ENCODE measurements around the gene ZMYND19.
A peak's percentile ranks its signal among the peaks of the same experiment; 100 is the strongest.
"Not testable (repeated sequence)": the region's sequence is repeated elsewhere in the genome, so short reads cannot be mapped to it uniquely, and the experiment has no call there.

Gene ZMYND19

GRCh38 chr9:137622211-137622610 lies 31.9 kb upstream of the ZMYND19 start:
- H3K4me2 ChIP-seq (ENCODE audit: low read length); H3K9me3 ChIP-seq (replicated peaks; ENCODE audit: low read length); H3K36me3 ChIP-seq (ENCODE audit: insufficient read depth, low read length); H3K9ac ChIP-seq (ENCODE audit: low read depth, low read length); H3K27me3 ChIP-seq (ENCODE audit: control insufficient read depth, insufficient read depth, low read length); H3K4me3 ChIP-seq (ENCODE audit: low read length): not testable (repeated sequence)
- peaks cover 20% of the 10 kb centered on the region for H3K4me1 ChIP-seq (ENCODE audit: control insufficient read depth, insufficient read depth, low read length)

- Histone ChIP-seq H3K27me3 (ENCODE audit: control insufficient read depth, insufficient read depth, low read length) (no peaks in the 10 kb centered on the region), H3K36me3 (ENCODE audit: insufficient read depth, low read length) (peaks cover 10% of the 10 kb centered on the region), H3K9me3 (replicated peaks; ENCODE audit: low read length) (no peaks in the 10 kb centered on the region), H3K4me2 (ENCODE audit: low read length) (peak overlapping the region; percentile 81), H3K4me3 (ENCODE audit: low read length) (peak overlapping the region; percentile 11), H3K9ac (ENCODE audit: low read depth, low read length) (no peak overlapping the region), H3K4me1 (ENCODE audit: control insufficient read depth, insufficient read depth, low read length) (peaks cover 20% of the 10 kb centered on the region)
Observed at GRCh38 chr9:137621131-137621757, 30.9 kb upstream of the ZMYND19 start.

GRCh38 chr9:137620581-137620980 lies 30.3 kb upstream of the ZMYND19 start:
- H3K27me3 ChIP-seq (ENCODE audit: control insufficient read depth, insufficient read depth, low read length): no peaks in the 10 kb centered on the region
- H3K4me2 ChIP-seq (ENCODE audit: low read length): peak overlapping the region; percentile 81
- peaks cover 14% of the 10 kb centered on the region for H3K36me3 ChIP-seq (ENCODE audit: insufficient read depth, low read length)
- H3K9ac ChIP-seq (ENCODE audit: low read depth, low read length): no peak overlapping the region
- peaks cover 20% of the 10 kb centered on the region for H3K4me1 ChIP-seq (ENCODE audit: control insufficient read depth, insufficient read depth, low read length)
- H3K9me3 ChIP-seq (replicated peaks; ENCODE audit: low read length): no peaks in the 10 kb centered on the region
- H3K4me3 ChIP-seq (ENCODE audit: low read length): peak overlapping the region; percentile 74

GRCh38 chr9:137620048-137620405 lies 29.7 kb upstream of the ZMYND19 start:
- Histone ChIP-seq H3K9me3 (replicated peaks; ENCODE audit: low read length) (no peaks in the 10 kb centered on the region), H3K4me1 (ENCODE audit: control insufficient read depth, insufficient read depth, low read length) (peaks cover 20% of the 10 kb centered on the region), H3K4me2 (ENCODE audit: low read length) (peak overlapping the region; percentile 81), H3K36me3 (ENCODE audit: insufficient read depth, low read length) (peaks cover 18% of the 10 kb centered on the region), H3K9ac (ENCODE audit: low read depth, low read length) (peak overlapping the region; percentile 81), H3K4me3 (ENCODE audit: low read length) (peak overlapping the region; percentile 74), H3K27me3 (ENCODE audit: control insufficient read depth, insufficient read depth, low read length) (no peaks in the 10 kb centered on the region)

- Histone ChIP-seq H3K27me3 (ENCODE audit: control insufficient read depth, insufficient read depth, low read length) (no peaks in the 10 kb centered on the region), H3K4me2 (ENCODE audit: low read length) (peak overlapping the region; percentile 81), H3K9ac (ENCODE audit: low read depth, low read length) (peak overlapping the region; percentile 81), H3K9me3 (replicated peaks; ENCODE audit: low read length) (no peaks in the 10 kb centered on the region), H3K4me1 (ENCODE audit: control insufficient read depth, insufficient read depth, low read length) (peaks cover 20% of the 10 kb centered on the region), H3K4me3 (ENCODE audit: low read length) (peak overlapping the region; percentile 74), H3K36me3 (ENCODE audit: insufficient read depth, low read length) (peaks cover 23% of the 10 kb centered on the region)
Observed at GRCh38 chr9:137619240-137620047, 29.1 kb upstream of the ZMYND19 start.

GRCh38 chr9:137618105-137619067 lies 28.1 kb upstream of the ZMYND19 start, which contains the start of gene EHMT1:
Gene EHMT1, plus strand, starts transcription at chr9:137619005. Its CDS starts 24 bp downstream, at chr9:137619029.
- H3K27me3 ChIP-seq (ENCODE audit: control insufficient read depth, insufficient read depth, low read length): no peaks in the 10 kb centered on the region
- H3K36me3 ChIP-seq (ENCODE audit: insufficient read depth, low read length): peaks cover 31% of the 10 kb centered on the region
- no peaks in the 10 kb centered on the region for H3K9me3 ChIP-seq (replicated peaks; ENCODE audit: low read length)
- H3K4me2 ChIP-seq (ENCODE audit: low read length): peak within 1 kb of the TSS; percentile 98
- peaks cover 20% of the 10 kb centered on the region for H3K4me1 ChIP-seq (ENCODE audit: control insufficient read depth, insufficient read depth, low read length)
- H3K4me3 ChIP-seq (ENCODE audit: low read length): peak within 1 kb of the TSS; percentile 99
- H3K9ac ChIP-seq (ENCODE audit: low read depth, low read length): peak within 1 kb of the TSS; percentile 100

GRCh38 chr9:137615387-137615871 lies 25.1 kb upstream of the ZMYND19 start:
- H3K9me3 ChIP-seq (replicated peaks; ENCODE audit: low read length): no peaks in the 10 kb centered on the region
- peaks cover 29% of the 10 kb centered on the region for H3K36me3 ChIP-seq (ENCODE audit: insufficient read depth, low read length)
- H3K4me2 ChIP-seq (ENCODE audit: low read length): no peak overlapping the region
- H3K4me1 ChIP-seq (ENCODE audit: control insufficient read depth, insufficient read depth, low read length): peaks cover 29% of the 10 kb centered on the region
- H3K9ac ChIP-seq (ENCODE audit: low read depth, low read length): no peak overlapping the region
- H3K4me3 ChIP-seq (ENCODE audit: low read length): no peak overlapping the region
- H3K27me3 ChIP-seq (ENCODE audit: control insufficient read depth, insufficient read depth, low read length): no peaks in the 10 kb centered on the region

GRCh38 chr9:137614631-137615386 lies 24.5 kb upstream of the ZMYND19 start:
- Histone ChIP-seq H3K4me2 (ENCODE audit: low read length) (no peak overlapping the region), H3K9ac (ENCODE audit: low read depth, low read length) (no peak overlapping the region), H3K27me3 (ENCODE audit: control insufficient read depth, insufficient read depth, low read length) (no peaks in the 10 kb centered on the region), H3K36me3 (ENCODE audit: insufficient read depth, low read length) (peaks cover 29% of the 10 kb centered on the region), H3K4me1 (ENCODE audit: control insufficient read depth, insufficient read depth, low read length) (peaks cover 28% of the 10 kb centered on the region), H3K9me3 (replicated peaks; ENCODE audit: low read length) (no peaks in the 10 kb centered on the region), H3K4me3 (ENCODE audit: low read length) (no peak overlapping the region)

GRCh38 chr9:137613738-137614523 lies 23.6 kb upstream of the ZMYND19 start:
- peaks cover 29% of the 10 kb centered on the region for H3K36me3 ChIP-seq (ENCODE audit: insufficient read depth, low read length)
- H3K27me3 ChIP-seq (ENCODE audit: control insufficient read depth, insufficient read depth, low read length): no peaks in the 10 kb centered on the region
- no peak overlapping the region for H3K4me3 ChIP-seq (ENCODE audit: low read length)
- no peak overlapping the region for H3K4me2 ChIP-seq (ENCODE audit: low read length)
- H3K4me1 ChIP-seq (ENCODE audit: control insufficient read depth, insufficient read depth, low read length): peaks cover 28% of the 10 kb centered on the region
- no peak overlapping the region for H3K9ac ChIP-seq (ENCODE audit: low read depth, low read length)
- H3K9me3 ChIP-seq (replicated peaks; ENCODE audit: low read length): no peaks in the 10 kb centered on the region

GRCh38 chr9:137613259-137613658 lies 22.9 kb upstream of the ZMYND19 start:
- H3K4me1 ChIP-seq (ENCODE audit: control insufficient read depth, insufficient read depth, low read length): peaks cover 28% of the 10 kb centered on the region
- no peak overlapping the region for H3K4me2 ChIP-seq (ENCODE audit: low read length)
- peak overlapping the region; percentile 43 for H3K9ac ChIP-seq (ENCODE audit: low read depth, low read length)
- H3K9me3 ChIP-seq (replicated peaks; ENCODE audit: low read length): no peaks in the 10 kb centered on the region
- no peaks in the 10 kb centered on the region for H3K27me3 ChIP-seq (ENCODE audit: control insufficient read depth, insufficient read depth, low read length)
- H3K36me3 ChIP-seq (ENCODE audit: insufficient read depth, low read length): peaks cover 29% of the 10 kb centered on the region
- H3K4me3 ChIP-seq (ENCODE audit: low read length): no peak overlapping the region
